HepG2 (cell line): Measurements from ENCODE around the gene ZBTB26. TPM values are rescaled to one million over a fixed set of nuclear protein-coding genes. Genes with fewer than 3 reads are reported as not detected.

ENCODE experiments used
- ATF7-NPFF ChIP-seq: sonication (generic); formaldehyde crosslinking; IDR thresholded peaks from 2 replicates; pipeline ENCODE4 v1.8.1; 2023; ENCODE audit warnings: mild to moderate bottlenecking, low read depth, missing genetic modification reagents, moderate library complexity
- CHCHD3 ChIP-seq: sonication (generic); formaldehyde crosslinking; IDR thresholded peaks from 2 replicates; pipeline ENCODE4 v1.8.0; 2022; ENCODE audit warnings: mild to moderate bottlenecking, missing genetic modification reagents, moderate library complexity
- DNMT1 ChIP-seq: sonication (generic); formaldehyde crosslinking; IDR thresholded peaks from 2 replicates; pipeline ENCODE4 v1.5.1; 2020; ENCODE audit warnings: mild to moderate bottlenecking, missing genetic modification reagents
- FOXK1 ChIP-seq: sonication (generic); formaldehyde crosslinking; IDR thresholded peaks from 2 replicates; pipeline ENCODE4 v1.4.0; 2020; ENCODE audit warnings: low read depth, missing genetic modification reagents, borderline replicate concordance
- FOXO1 ChIP-seq: sonication (generic); formaldehyde crosslinking; IDR thresholded peaks from 2 replicates; pipeline ENCODE4 v1.4.0; 2020; ENCODE audit warnings: missing genetic modification reagents
- GLI4 ChIP-seq: sonication (generic); formaldehyde crosslinking; IDR thresholded peaks from 2 replicates; pipeline ENCODE4 v1.5.1; 2020; ENCODE audit warnings: missing genetic modification reagents, mild to moderate bottlenecking, moderate library complexity, borderline replicate concordance
- GLMP ChIP-seq: sonication (generic); formaldehyde crosslinking; IDR thresholded peaks from 2 replicates; pipeline ENCODE4 v1.9.0; 2021; ENCODE audit warnings: missing genetic modification reagents, mild to moderate bottlenecking, borderline replicate concordance
- HNRNPK ChIP-seq: fragments of 200-400 bp; formaldehyde crosslinking; IDR thresholded peaks from 2 replicates; pipeline ENCODE4 v1.6.1; 2018; ENCODE audit warnings: low read length, low read depth, moderate library complexity, mild to moderate bottlenecking; ENCODE audit not compliant: poor library complexity, severe bottlenecking
- IRF1 ChIP-seq: sonication (generic); formaldehyde crosslinking; IDR thresholded peaks from 2 replicates; pipeline ENCODE4 v1.4.0; 2020; ENCODE audit warnings: low read depth, mild to moderate bottlenecking, missing genetic modification reagents
- KAT7 ChIP-seq: IDR thresholded peaks from 2 replicates; pipeline ENCODE4 v1.6.1; 2018; ENCODE audit warnings: borderline replicate concordance, missing compliant biosample characterization
- MTF1 ChIP-seq: sonication (generic); formaldehyde crosslinking; IDR thresholded peaks from 2 replicates; pipeline ENCODE4 v1.5.0; 2020; ENCODE audit warnings: missing genetic modification reagents
- NR1H2 ChIP-seq: sonication (generic); formaldehyde crosslinking; IDR thresholded peaks from 2 replicates; pipeline ENCODE4 v1.8.1; 2022; ENCODE audit warnings: low read depth, missing genetic modification reagents, borderline replicate concordance
- PAF1 ChIP-seq: IDR thresholded peaks from 2 replicates; pipeline ENCODE4 v1.6.1; 2016; ENCODE audit warnings: missing genetic modification reagents, missing compliant biosample characterization
- PAWR ChIP-seq: sonication (generic); formaldehyde crosslinking; IDR thresholded peaks from 2 replicates; pipeline ENCODE4 v1.4.0; 2020; ENCODE audit warnings: missing genetic modification reagents, mild to moderate bottlenecking, borderline replicate concordance
- PCBP2 ChIP-seq: fragments of 200-400 bp; formaldehyde crosslinking; optimal IDR thresholded peaks from 2 replicates; pipeline ENCODE3; 2018; ENCODE audit warnings: low read length, low read depth; ENCODE audit not compliant: poor library complexity, severe bottlenecking
- PRPF4 ChIP-seq: fragments of 200-400 bp; formaldehyde crosslinking; IDR thresholded peaks from 2 replicates; pipeline ENCODE4 v1.6.1; 2016; ENCODE audit warnings: low read length, low read depth; ENCODE audit not compliant: poor library complexity, severe bottlenecking
- RARA ChIP-seq: IDR thresholded peaks from 2 replicates; pipeline ENCODE4 v1.6.1; 2016; ENCODE audit warnings: missing genetic modification reagents, missing compliant biosample characterization
- SETDB1 ChIP-seq: sonication (generic); formaldehyde crosslinking; IDR thresholded peaks from 2 replicates; pipeline ENCODE4 v1.5.1; 2020; ENCODE audit warnings: missing genetic modification reagents, mild to moderate bottlenecking, borderline replicate concordance
- ZFY ChIP-seq: sonication (generic); formaldehyde crosslinking; IDR thresholded peaks from 2 replicates; pipeline ENCODE4 v1.4.0; 2020; ENCODE audit warnings: missing genetic modification reagents
- ZNF292 ChIP-seq: sonication (generic); formaldehyde crosslinking; IDR thresholded peaks from 2 replicates; pipeline ENCODE4 v1.8.1; 2022; ENCODE audit warnings: mild to moderate bottlenecking, low read depth, missing genetic modification reagents, borderline replicate concordance
- ZNF670 ChIP-seq: sonication (generic); formaldehyde crosslinking; IDR thresholded peaks from 2 replicates; pipeline ENCODE4 v1.8.0; 2022; ENCODE audit warnings: mild to moderate bottlenecking, missing genetic modification reagents, borderline replicate concordance
- ZNF773 ChIP-seq: sonication (generic); formaldehyde crosslinking; IDR thresholded peaks from 2 replicates; pipeline ENCODE4 v1.4.0; 2020; ENCODE audit warnings: missing genetic modification reagents, borderline replicate concordance
- ZNF878 ChIP-seq: sonication (generic); formaldehyde crosslinking; IDR thresholded peaks from 2 replicates; pipeline ENCODE4 v1.8.1; 2023; ENCODE audit warnings: mild to moderate bottlenecking, missing genetic modification reagents, moderate library complexity
- polyA plus RNA-seq, 8 experiments: library from polyadenylated mRNA; depleted of rRNA in 3 of 8; stranded (reverse) in 7 of 8; unstranded in 1 of 8; fragments of >200 nt; fragmentation: Illumina TruSeq in 4 of 8; extraction: Trizol in 4 of 8; gene quantifications; 2 replicates each; pipeline versions ENCODE4 v1.2.1 to v1.2.3, GENCODE V29; 2011 to 2016; ENCODE audit warnings: low read depth in 4 of 8, missing spikeins in 1 of 8, mixed read lengths in 1 of 8; ENCODE audit not compliant: insufficient read depth in 1 of 8
- total RNA-seq, 5 experiments: library from RNA; depleted of rRNA; stranded (reverse); fragments of >200 nt; fragmentation: Illumina TruSeq; extraction: Trizol; gene quantifications; 2 replicates each; pipeline ENCODE4 v1.2.3, GENCODE V29; 2016; ENCODE audit warnings: low read depth in 1 of 5
- TF ChIP-seq, protein P1 (sequence below): sonication (generic); formaldehyde crosslinking; IDR thresholded peaks from 2 replicates; pipeline ENCODE4 v1.4.0; 2020; ENCODE audit warnings: mild to moderate bottlenecking, missing genetic modification reagents, borderline replicate concordance
- TF ChIP-seq, protein P2 (sequence below): IDR thresholded peaks from 2 replicates; pipeline ENCODE4 v1.6.1; 2016; ENCODE audit warnings: control low read depth

ZBTB26 gene
- total and polyA plus RNA-seq, 2 of the 13 experiments (the other 11 are each of a cell fraction or from before 2014, with no cell fraction given): 4.5 to 8.6 TPM

GRCh38 chr9:122904823-122905710, 26.2 kb downstream of the ZBTB26 start, which contains the start of gene RC3H2 (continued):
- TF ChIP-seq HNRNPK: peak; percentile 63
- TF ChIP-seq, protein P1, sequence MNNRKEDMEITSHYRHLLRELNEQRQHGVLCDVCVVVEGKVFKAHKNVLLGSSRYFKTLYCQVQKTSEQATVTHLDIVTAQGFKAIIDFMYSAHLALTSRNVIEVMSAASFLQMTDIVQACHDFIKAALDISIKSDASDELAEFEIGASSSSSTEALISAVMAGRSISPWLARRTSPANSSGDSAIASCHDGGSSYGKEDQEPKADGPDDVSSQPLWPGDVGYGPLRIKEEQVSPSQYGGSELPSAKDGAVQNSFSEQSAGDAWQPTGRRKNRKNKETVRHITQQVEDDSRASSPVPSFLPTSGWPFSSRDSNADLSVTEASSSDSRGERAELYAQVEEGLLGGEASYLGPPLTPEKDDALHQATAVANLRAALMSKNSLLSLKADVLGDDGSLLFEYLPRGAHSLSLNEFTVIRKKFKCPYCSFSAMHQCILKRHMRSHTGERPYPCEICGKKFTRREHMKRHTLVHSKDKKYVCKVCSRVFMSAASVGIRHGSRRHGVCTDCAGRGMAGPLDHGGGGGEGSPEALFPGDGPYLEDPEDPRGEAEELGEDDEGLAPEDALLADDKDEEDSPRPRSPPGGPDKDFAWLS (CRISPR knock-in tag): no peak
- peak; percentile 48; the same call in 1 of the 2 replicates for TF ChIP-seq GLI4 (CRISPR knock-in tag)
- TF ChIP-seq SETDB1 (CRISPR knock-in tag): no peak
- TF ChIP-seq ZNF670 (CRISPR knock-in tag): peak; percentile 35; the same call in 1 of the 2 replicates
- TF ChIP-seq ZNF878 (CRISPR knock-in tag): no peak; the same call in 1 of the 2 replicates
- no peak for TF ChIP-seq IRF1 (CRISPR knock-in tag)
- TF ChIP-seq, protein P2, sequence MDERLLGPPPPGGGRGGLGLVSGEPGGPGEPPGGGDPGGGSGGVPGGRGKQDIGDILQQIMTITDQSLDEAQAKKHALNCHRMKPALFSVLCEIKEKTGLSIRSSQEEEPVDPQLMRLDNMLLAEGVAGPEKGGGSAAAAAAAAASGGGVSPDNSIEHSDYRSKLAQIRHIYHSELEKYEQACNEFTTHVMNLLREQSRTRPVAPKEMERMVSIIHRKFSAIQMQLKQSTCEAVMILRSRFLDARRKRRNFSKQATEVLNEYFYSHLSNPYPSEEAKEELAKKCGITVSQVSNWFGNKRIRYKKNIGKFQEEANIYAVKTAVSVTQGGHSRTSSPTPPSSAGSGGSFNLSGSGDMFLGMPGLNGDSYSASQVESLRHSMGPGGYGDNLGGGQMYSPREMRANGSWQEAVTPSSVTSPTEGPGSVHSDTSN: no peak
- TF ChIP-seq FOXK1 (CRISPR knock-in tag): peak; percentile 72; the same call in 1 of the 2 replicates
- TF ChIP-seq ZNF773 (CRISPR knock-in tag): no peak
- no peak for TF ChIP-seq NR1H2 (CRISPR knock-in tag)
- 0 out of 2 replicates have a peak, but pooled peaks have one; percentile 19 for TF ChIP-seq RARA (CRISPR knock-in tag)
- no peak for TF ChIP-seq DNMT1 (CRISPR knock-in tag)
- TF ChIP-seq PAWR: no peak
- TF ChIP-seq PCBP2: no peak
- TF ChIP-seq CHCHD3 (CRISPR knock-in tag): no peak
- 0 out of 2 replicates have a peak, but pooled peaks have one; percentile 28 for TF ChIP-seq MTF1 (CRISPR knock-in tag)
- no peak for TF ChIP-seq ZNF292 (CRISPR knock-in tag)
- peak; percentile 96 for TF ChIP-seq ZFY (CRISPR knock-in tag)
- TF ChIP-seq GLMP (CRISPR knock-in tag): no peak
- TF ChIP-seq KAT7 (CRISPR knock-in tag): peak; percentile 82
- TF ChIP-seq PRPF4: no peak
- no peak for TF ChIP-seq PAF1 (CRISPR knock-in tag)
- TF ChIP-seq ATF7-NPFF: peak; percentile 46; the same call in 1 of the 2 replicates
- TF ChIP-seq FOXO1 (CRISPR knock-in tag): no peak
